Suppressor macrophage treated with lipopolysaccharide for 4 hours (primary cell): ENCODE measurements around the gene NECTIN3.

Experiments used
- DNase-seq: peaks from one replicate; pipeline ENCODE4 v3.0.0-alpha.2; 2020

Gene NECTIN3

GRCh38 chr3:111210866-111211564 is 139.4 kb downstream of the NECTIN3 start:
- DNase-seq = no peak

- DNase-seq = no peak
Observed at GRCh38 chr3:111212511-111212910, 140.9 kb downstream of the NECTIN3 start.

DNA sequence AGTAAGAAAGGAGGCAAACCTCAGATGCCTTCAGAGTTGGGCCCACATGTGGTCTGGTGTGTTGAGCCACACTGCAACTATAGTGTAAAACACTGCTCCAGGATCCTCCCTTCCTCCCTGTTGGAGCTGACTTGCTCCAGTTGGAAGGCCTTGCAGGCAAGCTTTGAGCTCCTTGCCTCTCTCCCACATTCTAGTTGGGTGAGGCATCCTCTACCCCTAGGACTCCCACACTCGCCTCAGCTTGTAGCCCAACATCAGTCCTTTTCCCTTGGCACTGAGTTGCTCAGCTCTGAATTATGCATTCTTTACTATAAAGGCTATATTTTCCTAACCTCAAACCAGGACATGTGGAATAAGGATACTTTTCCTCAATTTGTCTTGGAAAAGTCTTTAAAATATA is 143.9 kb downstream of the NECTIN3 start:
- no peak for DNase-seq

DNA sequence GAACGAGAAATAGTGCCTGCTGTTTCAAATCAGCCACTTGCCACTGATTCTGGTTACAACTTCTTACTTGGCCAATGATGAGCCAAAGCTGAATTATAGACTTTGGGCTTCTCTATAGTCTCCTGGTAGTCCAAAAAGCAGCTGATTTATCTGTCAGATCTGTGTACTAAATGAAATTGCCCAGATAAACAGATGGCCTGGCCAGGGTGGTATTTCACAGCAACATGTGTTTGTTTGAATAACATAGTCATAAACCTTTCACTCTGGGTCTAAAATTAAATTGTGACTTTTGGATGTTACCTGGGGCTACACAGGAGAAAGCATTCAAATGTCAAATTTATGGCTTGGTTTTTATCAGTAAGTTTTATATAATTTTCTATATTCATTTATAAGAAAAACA is 147.0 kb downstream of the NECTIN3 start:
- DNase-seq = no peak

DNA sequence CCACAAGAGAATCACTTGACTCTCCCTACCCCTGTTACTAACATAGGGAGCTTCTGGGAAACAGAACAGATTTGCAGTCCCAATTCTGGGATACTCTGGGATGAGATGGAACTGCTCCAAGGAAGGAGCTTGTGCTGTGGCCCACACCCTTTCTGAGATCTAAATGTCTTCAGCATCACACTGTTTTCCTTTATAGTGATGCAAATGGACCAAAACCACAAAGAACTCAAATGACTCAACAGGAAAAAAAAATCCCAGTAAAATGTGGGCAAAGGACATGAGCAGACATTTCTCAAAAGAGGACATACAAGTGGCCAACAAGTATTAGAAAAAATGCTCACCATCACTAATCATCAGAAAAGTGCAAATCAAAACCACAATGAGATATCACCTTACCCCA is 155.6 kb downstream of the NECTIN3 start:
- DNase-seq = no peak

- no peak for DNase-seq
Observed at GRCh38 chr3:111229301-111229700, 157.7 kb downstream of the NECTIN3 start.

DNA sequence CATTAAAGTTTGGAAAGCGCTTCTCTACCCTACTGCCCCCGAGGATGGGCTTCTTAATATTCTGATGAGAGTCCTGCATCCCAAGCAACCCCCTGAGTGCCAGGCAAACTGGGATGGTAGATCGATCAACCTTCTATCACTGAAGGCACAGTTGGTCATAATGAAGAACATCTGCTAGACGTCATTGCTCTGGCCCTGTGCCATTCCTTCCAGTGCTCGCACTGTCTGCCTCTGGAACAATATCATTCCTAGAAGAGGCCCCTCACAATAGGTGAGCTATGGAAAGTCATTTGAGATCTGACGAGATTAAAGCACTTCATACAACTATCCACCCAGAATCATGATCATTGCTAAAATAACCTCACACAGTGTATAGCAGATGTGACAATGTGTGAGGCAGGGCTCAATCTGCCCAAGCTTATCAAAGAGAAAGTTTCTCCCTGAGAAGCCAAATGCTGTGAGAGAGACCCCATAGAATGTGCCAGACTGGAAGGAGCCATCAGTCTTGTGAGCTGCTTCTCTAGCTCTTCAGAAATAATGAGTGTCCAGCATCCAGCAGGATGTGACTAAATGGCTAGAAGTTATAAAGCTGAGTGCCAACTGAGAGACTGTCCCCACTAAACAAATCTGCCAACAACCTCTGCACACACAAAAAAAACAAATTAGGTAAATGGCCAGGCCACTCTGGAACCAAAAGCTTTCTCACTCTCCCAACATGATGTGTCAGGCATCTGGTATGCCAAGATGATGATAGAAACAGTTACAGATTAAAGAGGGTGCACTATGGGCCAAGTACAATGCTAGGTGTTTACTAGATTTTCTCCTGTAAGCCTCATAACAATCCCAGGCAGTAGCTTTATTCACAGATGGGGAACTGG is 165.5 kb downstream of the NECTIN3 start:
- no peak for DNase-seq

GRCh38 chr3:111237946-111238345 is 166.3 kb downstream of the NECTIN3 start:
- DNase-seq = no peak

DNA sequence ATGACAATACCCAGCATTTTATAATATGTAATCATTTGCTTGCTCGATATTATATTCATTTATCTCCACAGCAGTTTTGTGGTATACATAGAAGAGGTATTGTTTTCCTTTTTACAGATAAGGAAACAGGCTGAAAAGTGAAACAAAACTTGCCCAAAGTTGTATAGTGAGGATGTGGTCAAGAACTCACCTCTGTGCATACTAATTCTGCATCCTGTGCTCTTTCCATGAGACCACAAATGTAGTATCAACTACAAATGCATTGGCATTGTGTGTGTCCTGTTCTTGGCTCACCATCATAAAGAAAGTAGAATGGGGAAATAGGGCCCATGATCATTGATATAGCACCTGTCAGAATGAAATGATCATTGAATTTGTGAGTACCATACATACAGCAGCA is 167.3 kb downstream of the NECTIN3 start:
- DNase-seq = no peak

GRCh38 chr3:111241960-111242359 is 170.3 kb downstream of the NECTIN3 start:
- no peak for DNase-seq
